Body of pancreas (tissue), 4 donors: ENCODE data around the gene PTPRN2. TPM values are rescaled to one million over a fixed set of nuclear protein-coding genes. Genes with fewer than 3 reads are reported as not detected.
"Not testable (repeated sequence)": the region's sequence is repeated elsewhere in the genome, so short reads cannot be mapped to it uniquely, and the experiment has no call there.

Experiments used
- ATAC-seq: fragments of 150-250 bp; one replicate; pipeline ENCODE4 v1.9.1; 2016
- DNase-seq, 4 donors: peaks; one replicate each; pipeline ENCODE4 v3.0.0-alpha.2; 2019
- H3K27ac ChIP-seq, 4 donors: fragments of 200-600 bp; sonication (generic); 1 replicate in 3 of 4; 2 replicates in 1 of 4; pipeline versions ENCODE4 v1.5.1 to v1.6.1; 2016 to 2019; ENCODE audit warnings: mild to moderate bottlenecking in 1 of 4, mixed read lengths in 1 of 4, moderate library complexity in 1 of 4
- H3K27me3 ChIP-seq, 2 donors: fragments of 200-600 bp; sonication (generic); one replicate each; pipeline ENCODE4 v1.6.0; 2016; ENCODE audit warnings: mild to moderate bottlenecking in 1 of 2
- H3K36me3 ChIP-seq, 2 donors: fragments of 200-600 bp; sonication (generic); replicated peaks in 1 of 2; 2 replicates each; pipeline ENCODE4 v1.5.1; 2016; ENCODE audit warnings: low read depth in 2 of 2; ENCODE audit not compliant: insufficient read depth in 1 of 2
- H3K4me1 ChIP-seq: fragments of 200-600 bp; sonication (generic); one replicate; pipeline ENCODE4 v1.6.0; 2016
- H3K4me3 ChIP-seq, 2 donors: fragments of 200-600 bp; sonication (generic); 1 replicate in 1 of 2; 2 replicates in 1 of 2; pipeline ENCODE4 v1.5.1; 2016 to 2019
- H3K9me3 ChIP-seq, 3 donors: fragments of 200-600 bp; sonication (generic); 1 replicate in 2 of 3; 2 replicates in 1 of 3; pipeline ENCODE4 v1.5.1; 2016
- CTCF ChIP-seq, 7 experiments: fragments of 450-650 bp in 4 of 7; fragments of 200-600 bp in 3 of 7; sonication (generic) in 3 of 7; IDR thresholded peaks; one replicate each; pipeline ENCODE4 v1.5.1; 2016 to 2019; ENCODE audit warnings: antibody characterized with exemption in 7 of 7
- POLR2A ChIP-seq, 3 donors: fragments of 450-650 bp; IDR thresholded peaks; one replicate each; pipeline ENCODE4 v1.6.1; 2016; ENCODE audit warnings: antibody characterized with exemption in 3 of 3, mild to moderate bottlenecking in 2 of 3
- WGBS, 2 donors: methylation state at CpG; one replicate each; pipeline ENCODE4 v1.1.5; 2017; 5-methylcytosine and 5-hydroxymethylcytosine counted together
- intact Hi-C: fragments of 100-400 bp; cut with DNase I; formaldehyde crosslinking; loops from one replicate; pipeline ENCODE4 v1.15.1; 2023
- microRNA counts, 2 donors: library from miRNA; unstranded; fragments of <30 nt; microRNA quantifications; one replicate each; lab custom pipeline; 2017
- microRNA-seq, 2 donors: library from miRNA; unstranded; fragments of <30 nt; microRNA quantifications; one replicate each; pipeline ENCODE4, GENCODE V29; 2016; ENCODE audit warnings: borderline number of aligned reads in 2 of 2, borderline replicate concordance in 2 of 2
- small RNA-seq: library from RNA; depleted of rRNA; stranded (forward); fragments of <200 nt; gene quantifications from one replicate; pipeline ENCODE3, GENCODE V24; 2016
- total RNA-seq, 2 donors: library from RNA; depleted of rRNA; stranded (reverse); fragments of >200 nt; gene quantifications; one replicate each; pipeline ENCODE4 v1.1.0, GENCODE V29; 2016

The PTPRN2 gene
- total RNA-seq, 2 donors from 2014 or later: 31.6 to 76.1 TPM

GRCh38 chr7:157494506-157495176, 1093.0 kb downstream of the PTPRN2 start:
- no peak for DNase-seq
- no peak overlapping the region for H3K4me3 ChIP-seq
- WGBS, 2 donors: 62 to 68% methylated on average over 6 to 11 of the region's 12 CpGs

GRCh38 chr7:157493776-157494175, 1093.8 kb downstream of the PTPRN2 start:
- TF ChIP-seq POLR2A (IDR thresholded peaks at IDR 0.05) (no peak), CTCF (IDR thresholded peaks at IDR 0.05) (no peak)
- DNase-seq: no peak

More at GRCh38 chr7:157494506-157495176, 1093.0 kb downstream of the PTPRN2 start:
- Histone ChIP-seq H3K36me3 (no peaks in the 10 kb centered on the region), H3K4me1 (peaks cover 12% of the 10 kb centered on the region), H3K27me3 (no peaks in the 10 kb centered on the region), H3K27ac (no peak overlapping the region), H3K9me3 (no peaks in the 10 kb centered on the region)
- intact Hi-C loops: no loop called here
- ATAC-seq: no peak
- TF ChIP-seq CTCF (IDR thresholded peaks at IDR 0.05) (no peak), POLR2A (IDR thresholded peaks at IDR 0.05) (no peak)

GRCh38 chr7:157493017-157493416, 1094.6 kb downstream of the PTPRN2 start:
- Histone ChIP-seq H3K4me3 (no peak overlapping the region), H3K4me1 (peaks cover 8% of the 10 kb centered on the region), H3K27me3 (no peaks in the 10 kb centered on the region), H3K9me3 (no peaks in the 10 kb centered on the region), H3K36me3 (no peaks in the 10 kb centered on the region), H3K27ac (no peak overlapping the region)
- WGBS, 2 donors: 27 to 37% methylated on average over 5 of the region's 5 CpGs
- ATAC-seq: no peak
- TF ChIP-seq POLR2A (IDR thresholded peaks at IDR 0.05) (no peak), CTCF (IDR thresholded peaks at IDR 0.05) (no peak)
- intact Hi-C loops: no loop called here
- DNase-seq: no peak

More at GRCh38 chr7:157493776-157494175, 1093.8 kb downstream of the PTPRN2 start:
- Histone ChIP-seq H3K27me3 (no peaks in the 10 kb centered on the region), H3K27ac (no peak overlapping the region), H3K4me3 (no peak overlapping the region), H3K4me1 (peaks cover 12% of the 10 kb centered on the region), H3K9me3 (no peaks in the 10 kb centered on the region), H3K36me3 (no peaks in the 10 kb centered on the region)
- intact Hi-C loops: no loop called here
- ATAC-seq: no peak
- 74 to 84% methylated on average over 4 of the region's 4 CpGs for WGBS, 2 donors

GRCh38 chr7:157490465-157490912, 1097.1 kb downstream of the PTPRN2 start:
- Histone ChIP-seq H3K9me3 (no peaks in the 10 kb centered on the region), H3K27ac (no peak overlapping the region), H3K36me3 (no peaks in the 10 kb centered on the region), H3K27me3 (no peaks in the 10 kb centered on the region), H3K4me1 (no peaks in the 10 kb centered on the region), H3K4me3 (no peak overlapping the region)
- ATAC-seq (no peak), DNase-seq (peak in 1 of 4 donors; percentile 25)
- WGBS, 2 donors: 42 to 53% methylated on average over 7 to 8 of the region's 8 CpGs
- no peak for TF ChIP-seq CTCF (IDR thresholded peaks at IDR 0.05)
- TF ChIP-seq POLR2A (IDR thresholded peaks at IDR 0.05): no peak
- intact Hi-C loops: no loop called here

- H3K4me1 ChIP-seq, DNase-seq, ATAC-seq, H3K27ac ChIP-seq, H3K27me3 ChIP-seq, H3K9me3 ChIP-seq, intact Hi-C loops, H3K4me3 ChIP-seq, H3K36me3 ChIP-seq: not testable (repeated sequence)
- 43% methylated on average over 3 of the region's 3 CpGs for WGBS, 2 donors
Measured at GRCh38 chr7:157489870-157490269, 1097.8 kb downstream of the PTPRN2 start.

MicroRNAs encoded within 50 kb of the gene (microRNA counts, 767-probe panel; counts per million panel counts)
- microRNA hsa-miR-595 (lab: Ali Mortazavi, UCI): 0 to 736 counts per million in 2 donors

Small RNA genes lying within 50 kb of the gene (microRNA-seq; reads per million reads assigned to microRNA genes)
- gene MIR153-2: 0 reads per million in 2 donors
- gene MIR5707: 0 reads per million in 2 donors
- gene MIR595: 0 reads per million in 2 donors

Small RNA genes lying within 50 kb of the gene (small RNA-seq; reads per million reads assigned to genes)
- not detected for gene MIR153-2
- gene MIR5707: not detected
- gene MIR595: not detected
- gene THAP5P1: not detected

Other genes with a start within 250 kb of the PTPRN2 start
- 1 to 10 TPM in 1 of 2 donors, under 1 TPM in 1; 0.66 to 8.8 TPM for gene NCAPG2, start 117.0 kb upstream of the PTPRN2 start, total RNA-seq
- 10 to 100 TPM; 35.9 to 40.5 TPM for gene ESYT2, start 241.7 kb upstream of the PTPRN2 start, total RNA-seq